Measurements from ENCODE around the gene BCKDHA.

BCKDHA gene

DNA sequence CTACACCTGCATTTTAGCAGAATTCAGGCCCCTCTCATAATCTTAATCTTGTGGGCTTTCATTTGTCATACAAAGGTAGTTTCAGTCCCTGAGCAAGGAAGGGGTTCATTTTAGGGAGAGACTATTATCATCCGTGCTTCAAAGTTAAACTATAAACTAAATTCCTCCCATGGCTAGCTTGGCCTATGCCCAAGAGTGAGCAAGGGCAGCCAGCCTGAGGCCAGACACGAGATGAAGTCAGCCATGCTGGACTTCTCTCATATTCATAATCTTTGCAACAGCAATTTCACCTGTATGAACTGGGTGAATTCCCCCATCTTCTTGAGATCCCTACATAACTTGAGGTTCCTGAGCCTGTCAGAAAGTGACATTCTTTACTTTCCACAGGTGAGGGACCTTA is 58.3 kb downstream of the BCKDHA start:
- TF ChIP-seq, protein P1, sequence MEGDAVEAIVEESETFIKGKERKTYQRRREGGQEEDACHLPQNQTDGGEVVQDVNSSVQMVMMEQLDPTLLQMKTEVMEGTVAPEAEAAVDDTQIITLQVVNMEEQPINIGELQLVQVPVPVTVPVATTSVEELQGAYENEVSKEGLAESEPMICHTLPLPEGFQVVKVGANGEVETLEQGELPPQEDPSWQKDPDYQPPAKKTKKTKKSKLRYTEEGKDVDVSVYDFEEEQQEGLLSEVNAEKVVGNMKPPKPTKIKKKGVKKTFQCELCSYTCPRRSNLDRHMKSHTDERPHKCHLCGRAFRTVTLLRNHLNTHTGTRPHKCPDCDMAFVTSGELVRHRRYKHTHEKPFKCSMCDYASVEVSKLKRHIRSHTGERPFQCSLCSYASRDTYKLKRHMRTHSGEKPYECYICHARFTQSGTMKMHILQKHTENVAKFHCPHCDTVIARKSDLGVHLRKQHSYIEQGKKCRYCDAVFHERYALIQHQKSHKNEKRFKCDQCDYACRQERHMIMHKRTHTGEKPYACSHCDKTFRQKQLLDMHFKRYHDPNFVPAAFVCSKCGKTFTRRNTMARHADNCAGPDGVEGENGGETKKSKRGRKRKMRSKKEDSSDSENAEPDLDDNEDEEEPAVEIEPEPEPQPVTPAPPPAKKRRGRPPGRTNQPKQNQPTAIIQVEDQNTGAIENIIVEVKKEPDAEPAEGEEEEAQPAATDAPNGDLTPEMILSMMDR (IDR thresholded peaks at IDR 0.05), result no peak

- TF ChIP-seq, protein P1 (IDR thresholded peaks at IDR 0.05), result no peak
Measured at GRCh38 chr19:41456342-41456918, 58.8 kb downstream of the BCKDHA start.

- TF ChIP-seq, protein P1 (IDR thresholded peaks at IDR 0.05), result no peak
Measured at GRCh38 chr19:41457241-41457640, 59.6 kb downstream of the BCKDHA start.

GRCh38 chr19:41462497-41462896 is 64.9 kb downstream of the BCKDHA start:
- TF ChIP-seq, protein P1 (IDR thresholded peaks at IDR 0.05), result no peak
